ENCODE measurements around the gene CDH23. TPM values are rescaled to one million over a fixed set of nuclear protein-coding genes. Genes with fewer than 3 reads are reported as not detected.

Gene CDH23
- total RNA-seq, 1 experiment from 2014 or later, result 0.06 TPM

DNA sequence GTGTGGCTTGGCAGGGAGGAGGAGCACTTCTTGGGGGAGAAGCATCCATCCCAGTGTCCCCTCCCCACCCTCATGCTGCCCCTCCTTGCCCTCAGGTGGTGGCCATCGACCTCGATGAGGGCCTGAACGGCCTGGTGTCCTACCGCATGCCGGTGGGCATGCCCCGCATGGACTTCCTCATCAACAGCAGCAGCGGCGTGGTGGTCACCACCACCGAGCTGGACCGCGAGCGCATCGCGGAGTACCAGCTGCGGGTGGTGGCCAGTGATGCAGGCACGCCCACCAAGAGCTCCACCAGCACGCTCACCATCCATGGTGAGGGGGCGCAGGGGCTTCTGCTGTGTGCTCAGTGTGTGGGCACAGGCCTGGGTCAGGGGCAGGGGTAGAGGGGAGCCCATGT lies 308.1 kb downstream of the CDH23 start:
- DNase-seq (ENCODE audit: low read depth), result no peak

DNA sequence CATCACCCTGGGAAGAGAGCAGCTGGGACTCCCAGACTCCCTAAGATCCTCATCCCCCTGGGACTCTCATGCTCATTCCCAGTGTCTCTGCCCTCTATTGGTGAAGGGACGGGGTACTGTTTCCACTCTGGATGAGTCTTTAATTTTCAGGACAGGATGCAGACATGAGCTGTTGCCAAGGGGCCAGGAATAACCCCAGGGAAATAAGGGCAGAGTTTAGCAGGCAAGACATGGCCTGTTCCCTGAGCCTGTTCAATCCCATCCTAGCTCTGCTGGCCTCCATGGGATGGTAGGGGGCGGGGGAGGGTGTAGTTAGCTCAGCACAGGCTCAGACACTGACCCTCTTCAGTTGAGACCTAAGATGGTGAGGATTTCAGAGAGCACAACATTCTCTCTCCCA lies 308.9 kb downstream of the CDH23 start:
- peak; percentile 21 for DNase-seq (ENCODE audit: low read depth)

DNA sequence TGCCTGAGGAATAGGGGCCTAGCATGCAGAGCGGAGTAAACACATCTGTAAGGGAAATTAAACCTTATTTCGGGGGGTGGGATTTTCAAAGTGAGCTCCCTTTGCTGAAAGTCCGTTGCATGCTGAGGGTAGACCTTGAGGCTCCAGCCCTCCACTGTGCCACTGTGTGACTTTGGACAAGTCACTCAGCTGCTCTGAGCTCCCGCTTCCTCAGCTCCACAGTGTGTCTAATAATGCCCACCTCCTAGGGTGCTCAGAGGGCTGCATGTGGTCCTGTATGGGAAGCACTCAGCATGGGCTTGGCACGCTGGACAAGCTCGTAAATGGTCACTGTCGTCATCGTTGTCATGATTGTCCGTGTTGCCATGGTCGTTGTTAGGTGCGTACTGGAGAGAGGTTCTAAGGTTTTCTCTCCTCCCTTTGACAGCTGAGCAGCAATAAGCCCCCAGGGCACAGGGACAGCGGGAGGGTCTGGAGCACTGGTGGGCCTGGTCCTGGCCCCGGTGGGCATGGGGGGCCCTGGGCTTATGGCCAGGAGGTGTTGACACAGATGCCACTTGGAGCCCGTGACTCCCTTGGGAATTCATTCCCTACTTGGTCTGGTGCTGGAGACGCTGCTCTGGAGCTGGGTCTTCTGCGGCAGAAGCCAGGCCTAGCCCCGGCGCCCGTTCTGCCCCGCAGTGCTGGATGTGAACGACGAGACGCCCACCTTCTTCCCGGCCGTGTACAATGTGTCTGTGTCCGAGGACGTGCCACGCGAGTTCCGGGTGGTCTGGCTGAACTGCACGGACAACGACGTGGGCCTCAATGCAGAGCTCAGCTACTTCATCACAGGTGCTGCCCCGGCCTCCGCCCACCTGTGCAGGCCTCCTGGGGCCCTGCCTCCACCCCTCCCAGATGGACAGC lies 309.7 kb downstream of the CDH23 start:
- DNase-seq (ENCODE audit: low read depth), result no peak

DNA sequence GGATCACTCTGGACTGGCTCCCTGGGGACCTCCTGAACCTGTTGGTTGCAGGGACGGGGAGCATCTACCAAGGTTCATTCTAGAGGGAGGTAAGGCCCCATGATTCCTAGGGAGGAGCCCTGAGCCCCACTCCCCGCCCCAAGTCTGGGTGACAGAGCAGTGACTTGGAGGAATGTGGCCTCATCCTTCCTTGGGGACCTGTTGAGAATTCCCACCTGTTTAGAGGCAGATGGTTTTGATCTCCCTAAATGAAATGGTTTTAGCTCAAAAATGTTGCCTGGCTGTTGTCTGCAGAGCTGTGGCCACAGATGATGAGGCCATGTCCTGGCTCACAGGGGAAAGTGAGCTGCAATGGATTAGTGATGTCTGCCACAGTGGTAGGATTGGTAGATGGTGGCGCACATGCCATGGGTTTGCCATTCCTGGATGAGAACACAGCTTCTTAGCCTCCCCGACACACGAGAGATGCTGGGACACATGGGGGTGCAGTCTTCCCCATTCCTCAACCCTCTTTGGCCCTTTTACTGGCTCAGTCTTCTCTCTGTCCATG lies 310.6 kb downstream of the CDH23 start:
- DNase-seq (ENCODE audit: low read depth), result no peak

DNA sequence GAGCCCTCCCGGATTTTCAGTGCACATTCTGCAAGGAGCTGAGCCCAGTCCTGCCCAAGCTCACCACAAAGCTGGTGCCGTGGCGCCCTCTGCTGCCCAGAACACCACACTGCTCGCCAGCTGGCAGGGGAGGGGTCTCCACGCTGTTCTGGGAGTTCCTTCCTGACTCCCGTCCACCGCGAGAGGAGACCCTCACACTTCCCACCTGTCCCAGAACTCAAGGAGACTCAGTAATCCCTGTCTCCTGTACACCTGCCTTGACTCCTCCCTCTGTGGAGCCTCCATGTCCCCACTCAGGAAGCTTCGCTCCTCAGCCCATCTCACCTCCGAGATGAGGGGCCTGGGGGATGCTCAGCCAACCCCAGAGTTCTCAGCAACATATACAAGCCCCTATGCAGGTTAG lies 311.6 kb downstream of the CDH23 start:
- no peak for DNase-seq (ENCODE audit: low read depth)

DNA sequence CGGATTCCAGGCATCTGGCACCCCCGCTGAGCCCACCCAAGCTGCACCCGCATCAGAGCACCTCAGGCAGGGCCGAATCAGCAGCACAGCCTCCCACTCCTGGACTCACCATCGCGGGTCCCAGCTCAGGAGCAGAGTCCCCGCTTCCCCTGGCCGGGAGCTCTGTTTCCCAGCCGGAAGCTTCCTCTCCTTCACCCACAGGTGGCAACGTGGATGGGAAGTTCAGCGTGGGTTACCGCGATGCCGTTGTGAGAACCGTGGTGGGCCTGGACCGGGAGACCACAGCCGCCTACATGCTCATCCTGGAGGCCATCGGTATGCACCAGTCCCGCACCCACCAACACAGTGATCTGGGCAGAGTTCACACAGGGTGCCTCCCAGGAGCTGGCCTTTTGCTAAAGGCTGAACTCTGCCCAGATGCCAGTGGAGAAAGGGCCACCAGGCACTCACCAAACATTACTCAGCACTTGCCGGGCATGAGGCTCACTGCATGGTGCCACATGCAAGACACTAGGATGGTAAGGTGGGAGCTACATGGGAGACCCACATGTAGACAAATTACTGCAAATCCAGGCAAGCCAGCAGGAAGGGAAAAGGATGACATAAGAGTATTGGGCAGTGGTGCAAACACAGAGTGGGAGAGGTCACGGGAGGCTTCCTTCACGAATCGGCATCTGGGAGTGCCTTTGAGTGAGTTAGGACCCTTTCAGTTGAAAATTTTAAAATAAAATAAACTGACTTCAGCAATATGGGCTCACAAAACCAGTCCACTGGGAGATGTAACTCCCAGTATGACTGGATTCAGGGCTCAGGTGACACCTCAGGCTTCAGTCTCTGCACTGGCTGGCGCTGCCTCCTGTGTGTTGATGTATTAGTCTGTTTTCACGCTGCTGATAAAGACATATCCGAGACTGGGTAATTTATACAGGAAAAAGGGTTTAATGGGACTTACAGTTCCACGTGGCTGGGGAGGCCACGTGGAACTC lies 312.5 kb downstream of the CDH23 start:
- DNase-seq (ENCODE audit: low read depth), result no peak

DNA sequence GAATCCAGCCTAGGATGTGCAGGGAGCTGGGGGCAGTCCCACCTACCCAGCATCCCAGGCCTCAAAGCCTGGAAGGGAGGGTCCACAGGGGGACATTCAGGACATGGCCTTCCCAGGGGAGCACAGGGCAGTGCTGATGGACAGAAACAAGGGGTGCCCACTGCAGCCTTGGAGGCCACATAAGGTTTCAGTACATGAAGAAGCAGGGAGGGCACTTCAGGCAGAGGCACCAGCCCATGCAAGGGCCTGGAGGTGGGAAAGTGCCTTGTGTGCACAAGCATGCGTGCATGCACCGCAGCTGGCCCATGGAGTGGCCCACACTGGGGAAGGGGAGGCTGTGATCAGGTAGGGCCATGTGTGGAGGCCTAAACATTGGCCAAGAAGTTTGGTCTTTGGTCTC lies 313.8 kb downstream of the CDH23 start:
- no peak for DNase-seq (ENCODE audit: low read depth)

DNA sequence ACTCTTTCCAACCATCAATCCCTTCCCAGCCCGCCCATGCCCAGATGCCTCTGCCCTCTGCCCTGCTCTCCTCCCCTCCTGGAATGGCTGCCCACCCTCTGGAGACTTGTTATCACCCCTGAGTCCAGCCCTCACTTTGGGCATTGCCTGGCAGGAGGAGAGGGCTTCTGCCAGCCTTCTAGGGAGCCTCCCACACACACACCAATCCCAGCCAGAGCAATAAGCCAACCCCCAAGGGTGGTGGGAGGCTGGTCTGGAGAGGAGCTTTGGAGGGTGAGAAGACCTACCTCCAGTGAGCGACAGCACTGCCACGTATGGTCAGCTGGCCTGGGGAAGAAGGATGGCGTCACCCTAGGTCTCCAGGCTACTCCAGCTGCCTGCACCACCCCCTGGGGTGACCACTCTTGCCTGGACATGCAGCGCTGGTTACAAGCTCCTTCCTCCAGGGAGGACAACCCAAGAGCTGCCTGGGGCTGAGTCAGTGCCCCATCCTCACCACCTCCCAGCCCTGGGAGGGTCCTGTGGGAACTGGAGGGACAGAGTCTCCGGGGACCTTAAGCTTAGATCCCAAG lies 314.4 kb downstream of the CDH23 start:
- DNase-seq (ENCODE audit: low read depth), result no peak

DNA sequence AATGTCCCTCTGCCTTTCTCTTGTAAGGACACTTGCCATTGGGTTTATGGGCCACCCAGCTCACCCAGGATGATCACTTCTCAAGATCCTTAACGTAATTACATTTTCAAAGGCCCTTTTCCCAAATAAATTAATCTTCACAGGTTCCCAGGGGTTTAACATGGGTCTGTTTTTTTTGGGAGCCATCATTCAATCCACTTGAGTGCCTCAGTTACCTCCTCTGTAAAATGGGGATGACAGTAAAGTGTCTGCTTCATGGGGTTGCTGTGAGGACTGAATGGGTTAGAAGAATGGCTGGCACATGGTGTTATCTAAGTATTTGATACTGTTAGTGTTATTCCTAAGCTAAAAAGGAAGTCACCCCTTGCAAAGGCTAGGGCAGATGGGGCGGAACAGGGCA lies 315.4 kb downstream of the CDH23 start:
- DNase-seq (ENCODE audit: low read depth), result no peak

DNA sequence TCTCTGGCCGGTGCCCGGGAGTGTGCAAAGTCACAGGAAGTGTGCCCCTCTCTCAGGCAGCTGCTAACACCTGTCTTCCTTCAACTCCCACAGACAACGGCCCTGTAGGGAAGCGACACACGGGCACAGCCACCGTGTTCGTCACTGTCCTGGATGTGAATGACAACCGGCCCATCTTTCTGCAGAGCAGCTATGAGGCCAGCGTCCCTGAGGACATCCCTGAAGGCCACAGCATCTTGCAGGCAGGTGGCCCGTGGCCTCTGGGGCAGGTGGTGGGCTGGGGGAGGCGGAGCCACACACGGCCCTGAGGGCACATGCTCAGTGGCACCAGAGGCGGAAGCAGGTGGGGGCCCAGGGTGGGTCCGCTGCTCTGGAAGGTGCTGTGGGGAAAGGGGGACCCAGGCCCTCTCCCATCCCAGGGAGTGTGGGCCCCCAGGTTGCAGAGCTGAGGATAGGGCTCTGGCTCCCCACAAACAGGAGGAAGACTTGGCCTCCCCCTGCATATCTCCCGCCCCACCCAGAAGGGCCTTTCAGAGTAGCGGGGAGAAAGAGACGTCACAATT lies 315.9 kb downstream of the CDH23 start:
- no peak for DNase-seq (ENCODE audit: low read depth)

DNA sequence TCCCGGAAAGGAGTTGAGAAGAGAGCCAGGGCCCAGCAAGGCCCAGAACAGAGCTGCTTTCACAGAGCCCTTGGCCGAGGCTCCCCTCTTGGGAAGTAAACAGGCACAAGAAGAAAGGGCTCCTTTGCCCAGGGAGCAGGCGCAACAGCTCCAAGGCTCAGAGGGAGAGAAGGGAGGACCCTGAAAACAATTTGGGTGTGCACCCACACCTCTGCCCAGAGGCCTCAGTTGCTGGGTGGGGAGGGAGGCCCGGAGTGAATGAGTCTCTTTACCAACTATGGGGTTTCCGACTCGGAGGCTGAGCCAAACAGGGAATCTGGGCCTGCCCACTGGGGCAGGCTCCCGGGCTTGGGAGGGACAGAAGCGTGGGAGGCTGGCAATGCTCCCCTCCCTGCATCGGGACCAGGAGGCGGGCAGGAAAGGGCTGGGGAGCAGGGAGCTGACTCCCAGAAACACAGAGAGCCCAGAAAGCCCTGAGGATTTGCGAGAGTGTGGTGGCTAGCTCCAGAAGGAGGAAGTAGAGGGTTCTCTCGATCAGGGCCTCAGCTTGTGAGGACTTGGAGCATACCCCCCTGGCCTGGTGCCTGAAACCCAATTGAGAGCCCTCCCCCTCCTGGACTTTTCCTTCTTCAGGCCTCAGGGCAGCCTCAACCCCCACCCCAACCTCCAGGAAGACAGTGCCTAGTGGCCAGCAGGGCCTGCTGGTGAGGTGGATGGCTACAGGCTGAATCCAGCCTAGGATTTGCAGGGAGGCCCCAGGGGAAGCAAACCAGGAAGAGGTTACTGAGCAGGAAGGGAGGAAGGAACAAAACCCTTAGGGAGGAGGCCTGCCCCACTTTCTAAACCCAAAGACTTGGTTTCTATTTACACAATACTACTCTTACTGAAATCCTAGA lies 316.7 kb downstream of the CDH23 start:
- DNase-seq (ENCODE audit: low read depth), result peak; percentile 81

DNA sequence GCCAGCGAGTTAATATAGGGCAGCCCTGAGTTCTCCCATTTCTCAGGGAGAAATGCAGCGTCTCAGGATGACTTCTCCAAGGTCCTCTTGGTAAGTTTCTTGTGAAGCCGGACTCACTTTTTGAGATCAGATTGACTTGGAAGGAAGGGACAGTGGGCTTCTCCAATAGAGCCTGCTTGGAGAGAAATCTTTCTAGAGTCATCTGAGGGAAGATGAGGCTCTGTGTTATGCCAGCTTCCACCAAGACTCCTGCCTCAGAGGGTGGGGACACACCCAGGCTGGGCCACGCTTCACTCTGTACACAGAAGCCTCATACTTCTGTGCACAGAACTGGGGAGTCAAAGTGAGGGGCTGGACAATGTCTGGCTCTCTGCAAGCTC lies 317.3 kb downstream of the CDH23 start:
- DNase-seq (ENCODE audit: low read depth), result no peak

DNA sequence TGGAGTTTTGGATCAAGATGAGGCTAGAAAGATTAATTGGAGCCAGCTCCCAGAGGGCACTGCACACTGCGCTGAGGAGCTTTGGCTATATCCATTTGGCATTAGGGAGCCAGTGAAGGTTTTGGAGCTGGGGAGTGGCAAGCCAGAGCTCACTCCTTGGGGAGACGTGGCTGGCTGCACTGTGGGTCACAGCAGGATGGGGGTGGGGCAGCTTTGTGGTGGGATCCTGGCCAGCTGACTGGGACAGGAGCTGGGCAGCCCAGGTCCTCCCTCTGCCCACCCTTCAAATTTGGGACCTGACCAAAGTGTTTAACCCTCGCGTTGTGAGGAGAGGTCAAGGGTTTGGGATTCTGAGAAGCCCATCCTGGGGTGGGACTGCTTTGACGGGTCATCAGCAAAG lies 317.9 kb downstream of the CDH23 start:
- DNase-seq (ENCODE audit: low read depth), result no peak

DNA sequence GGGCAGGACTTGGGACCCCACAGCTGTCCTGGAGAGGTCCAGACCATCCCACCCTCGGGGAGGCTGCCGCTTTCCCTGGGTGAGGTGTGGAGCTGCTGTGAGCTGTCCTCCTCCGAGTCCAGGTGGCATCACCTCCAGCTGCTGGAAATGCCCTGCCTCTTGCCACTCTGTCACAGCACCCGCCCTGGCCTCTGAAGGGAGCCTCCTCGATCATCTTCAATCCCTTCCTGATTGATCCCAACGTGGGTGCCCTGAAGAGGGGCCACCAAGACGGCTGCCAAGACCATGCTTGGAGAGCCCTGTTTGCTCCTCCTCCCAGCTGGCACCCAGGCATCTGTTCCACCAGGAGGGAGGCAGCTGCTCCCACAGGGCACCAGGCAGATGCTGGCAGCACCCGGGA lies 318.3 kb downstream of the CDH23 start:
- DNase-seq (ENCODE audit: low read depth), result no peak

DNA sequence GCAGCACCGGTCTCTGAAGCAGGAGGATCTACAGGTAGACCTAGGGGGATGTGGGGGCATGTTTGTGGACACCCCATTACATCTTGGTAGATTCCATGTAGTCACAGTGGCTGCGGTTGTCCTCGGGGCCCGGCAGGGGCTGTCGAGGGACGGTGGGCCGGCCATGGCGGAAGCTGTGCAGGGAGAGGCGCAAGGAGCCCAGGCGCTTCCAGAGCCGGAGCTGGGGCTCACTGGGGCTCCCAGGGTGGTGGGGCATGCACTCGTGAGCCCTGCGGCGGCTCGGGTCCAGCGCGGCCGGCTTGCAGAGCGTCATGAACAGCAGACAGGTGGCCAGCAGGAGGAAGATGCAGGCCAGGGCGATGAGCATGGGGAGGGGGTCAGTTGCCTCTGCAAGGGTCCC lies 319.1 kb downstream of the CDH23 start:
- DNase-seq (ENCODE audit: low read depth), result no peak

DNA sequence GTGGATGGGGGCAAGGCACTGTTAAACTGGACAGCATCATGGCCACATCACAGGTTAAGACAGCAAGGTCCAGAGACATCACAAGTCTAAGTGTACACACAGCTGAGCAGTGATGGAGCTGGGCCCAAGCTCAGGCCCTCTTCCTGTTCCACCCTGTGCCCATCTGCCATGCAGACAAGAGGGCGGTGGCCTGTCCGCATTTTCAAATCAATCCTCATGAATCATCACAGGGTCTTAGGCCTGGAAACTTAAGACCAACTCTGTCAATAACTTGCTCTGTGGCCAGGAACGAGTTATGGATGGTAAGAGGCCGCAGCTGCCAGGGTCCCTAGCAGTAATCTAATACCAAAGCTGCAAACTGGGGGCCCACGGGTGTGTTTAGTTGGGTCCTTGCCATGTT lies 319.7 kb downstream of the CDH23 start:
- DNase-seq (ENCODE audit: low read depth), result no peak

DNA sequence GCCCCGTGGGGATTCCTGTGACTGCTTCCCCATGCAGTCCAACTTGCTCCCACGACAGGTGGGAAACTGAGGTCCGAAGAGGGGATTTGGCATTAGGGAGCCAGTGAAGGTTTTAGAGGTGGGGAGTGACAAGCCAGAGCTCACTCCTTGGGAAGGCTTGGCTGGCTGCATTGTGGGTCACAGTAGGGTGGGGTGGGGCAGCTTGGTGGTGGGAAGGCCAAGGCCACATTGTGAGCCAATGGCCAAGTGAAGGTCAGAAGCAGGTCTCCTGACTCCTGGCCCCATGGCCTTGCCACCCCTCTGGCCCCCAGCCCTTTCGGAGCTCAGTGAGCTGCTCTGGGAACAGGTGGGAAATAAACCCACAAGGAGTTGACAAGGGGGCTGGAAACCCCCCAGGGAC lies 320.3 kb downstream of the CDH23 start:
- DNase-seq (ENCODE audit: low read depth), result no peak

DNA sequence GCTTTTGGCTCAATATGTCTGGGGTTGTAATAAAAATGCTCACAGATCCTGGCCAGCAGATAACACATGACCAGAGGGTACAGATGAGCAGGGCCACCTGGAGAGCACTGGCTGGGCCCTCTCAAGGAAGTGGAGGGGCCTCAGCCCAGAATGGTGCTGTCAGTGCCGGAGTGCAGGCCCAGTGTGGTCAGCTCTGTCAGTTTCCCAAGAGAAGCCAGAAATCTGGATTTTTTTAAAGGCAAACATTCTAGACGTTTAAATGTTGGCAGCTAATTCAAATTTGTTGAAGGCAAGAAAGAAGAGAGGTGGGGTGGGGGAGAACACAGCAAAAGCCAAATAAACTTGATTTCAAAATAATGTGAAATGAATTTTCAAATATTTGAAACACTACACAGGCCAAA lies 320.8 kb downstream of the CDH23 start:
- DNase-seq (ENCODE audit: low read depth), result no peak

DNA sequence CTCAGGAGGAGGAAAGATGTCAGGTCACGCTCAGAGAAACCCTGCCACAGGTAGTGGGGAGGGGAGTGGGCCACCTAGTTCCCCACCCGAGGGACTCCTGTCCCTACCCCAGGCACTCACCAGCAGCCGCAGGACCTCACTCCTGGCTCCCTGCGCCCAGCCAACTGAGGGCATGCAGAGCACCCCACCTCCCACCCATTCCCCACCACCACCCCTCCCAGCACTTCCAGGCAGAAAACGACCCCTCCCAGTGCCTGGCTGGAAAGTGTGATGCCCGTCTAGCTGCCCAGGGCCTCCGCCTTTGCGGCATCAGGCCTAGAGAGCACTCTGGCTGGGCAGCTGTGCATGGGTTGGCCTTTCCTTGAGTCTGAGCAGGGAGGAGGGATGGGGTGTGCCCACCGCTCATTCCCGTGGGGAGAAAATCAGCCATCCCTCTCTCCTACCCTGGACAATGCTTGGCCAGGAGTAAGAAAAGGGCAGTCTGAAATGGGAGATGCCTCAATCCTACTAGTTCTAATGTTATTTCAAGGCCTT lies 321.5 kb downstream of the CDH23 start:
- no peak for DNase-seq (ENCODE audit: low read depth)

DNA sequence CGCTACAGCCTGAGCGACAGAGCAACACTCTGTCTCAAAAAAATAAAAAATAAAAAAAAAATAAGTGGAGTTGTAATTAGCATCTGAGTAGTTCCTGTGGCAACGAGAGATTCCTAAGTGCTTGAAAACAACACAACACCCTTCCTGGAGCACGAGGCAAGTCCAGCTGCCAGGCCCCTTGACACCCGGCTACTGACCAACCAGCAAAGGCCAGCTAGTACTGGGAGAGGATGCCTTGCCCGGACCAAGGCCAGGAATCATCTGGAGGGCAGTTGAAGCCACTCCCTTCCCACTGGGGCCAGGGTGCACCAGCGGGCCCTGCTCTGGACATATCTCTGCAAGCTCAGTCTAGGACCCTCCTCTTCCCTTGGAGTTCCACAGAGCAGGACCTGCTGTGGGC lies 322.3 kb downstream of the CDH23 start:
- DNase-seq (ENCODE audit: low read depth), result no peak
